MM.1S (cell line): ENCODE measurements around the gene CHI3L1.

Source experiments
- DNase-seq: peaks from one replicate; pipeline ENCODE4 v3.0.0-alpha.2; 2015
- H2AFZ ChIP-seq: fragments of 300-600 bp; sonication (generic); 2 replicates; pipeline ENCODE4 v1.6.0; 2016; ENCODE audit warnings: antibody characterized with exemption, low read length
- H3F3A ChIP-seq: fragments of 300-600 bp; sonication (generic); 2 replicates; pipeline ENCODE4 v1.6.1; 2016; ENCODE audit warnings: mild to moderate bottlenecking, antibody characterized with exemption, low read length, moderate library complexity, mixed read lengths; ENCODE audit not compliant: insufficient read depth
- H3K27ac ChIP-seq: fragments of 300-600 bp; sonication (generic); 2 replicates; pipeline ENCODE4 v1.5.1; 2016; ENCODE audit warnings: mild to moderate bottlenecking, low read length
- H3K27me3 ChIP-seq: fragments of 300-600 bp; sonication (generic); replicated peaks from 2 replicates; pipeline ENCODE4 v1.6.0; 2016; ENCODE audit warnings: low read length; ENCODE audit not compliant: insufficient read depth
- H3K36me3 ChIP-seq: fragments of 300-600 bp; sonication (generic); replicated peaks from 2 replicates; pipeline ENCODE4 v1.6.1; 2016; ENCODE audit warnings: mild to moderate bottlenecking, low read length, mixed read lengths; ENCODE audit not compliant: insufficient read depth
- H3K4me1 ChIP-seq: fragments of 300-600 bp; sonication (generic); 2 replicates; pipeline ENCODE4 v1.6.1; 2016; ENCODE audit warnings: low read length, mixed read lengths
- H3K4me2 ChIP-seq: fragments of 300-600 bp; sonication (generic); 2 replicates; pipeline ENCODE4 v1.6.0; 2016; ENCODE audit warnings: low read depth, low read length
- H3K4me3 ChIP-seq: fragments of 300-600 bp; sonication (generic); 2 replicates; pipeline ENCODE4 v1.5.1; 2016; ENCODE audit warnings: low read length, mixed read lengths
- H3K79me2 ChIP-seq: fragments of 300-600 bp; sonication (generic); 2 replicates; pipeline ENCODE4 v1.6.1; 2016; ENCODE audit warnings: mixed run types, low read length, mixed read lengths
- H3K9ac ChIP-seq: fragments of 300-600 bp; sonication (generic); 2 replicates; pipeline ENCODE4 v1.6.1; 2016; ENCODE audit warnings: low read length, mixed read lengths
- H3K9me2 ChIP-seq: fragments of 300-600 bp; sonication (generic); replicated peaks from 2 replicates; pipeline ENCODE4 v1.6.1; 2016; ENCODE audit warnings: mild to moderate bottlenecking, low read length, mixed read lengths; ENCODE audit not compliant: insufficient read depth
- H3K9me3 ChIP-seq: fragments of 300-600 bp; sonication (generic); replicated peaks from 2 replicates; pipeline ENCODE4 v1.6.1; 2016; ENCODE audit warnings: mild to moderate bottlenecking, low read length, mixed read lengths; ENCODE audit not compliant: insufficient read depth
- H4K20me1 ChIP-seq: fragments of 300-600 bp; sonication (generic); 2 replicates; pipeline ENCODE4 v1.6.1; 2016; ENCODE audit warnings: mild to moderate bottlenecking, low read length, moderate library complexity, mixed read lengths; ENCODE audit not compliant: insufficient read depth
- EZH2 ChIP-seq: fragments of 300-600 bp; sonication (generic); optimal IDR thresholded peaks from 2 replicates; pipeline ENCODE3; 2017; ENCODE audit warnings: low read depth, mild to moderate bottlenecking, antibody characterized with exemption, low read length, mixed read lengths
- EZH2phosphoT487 ChIP-seq: fragments of 300-600 bp; sonication (generic); IDR thresholded peaks from 2 replicates; pipeline ENCODE4 v1.6.1; 2018; ENCODE audit warnings: antibody characterized with exemption, low read length
- TF ChIP-seq, protein P1 (sequence below): fragments of 300-600 bp; sonication (generic); IDR thresholded peaks from 2 replicates; pipeline ENCODE4 v1.5.1; 2016; ENCODE audit warnings: antibody characterized with exemption, low read length, mixed read lengths

The CHI3L1 gene

GRCh38 chr1:203223012-203223775 lies 36.7 kb upstream of the CHI3L1 start:
- Histone ChIP-seq H3K4me3 (no peak overlapping the region), H3K36me3 (no peaks in the 10 kb centered on the region), H3K79me2 (no peaks in the 10 kb centered on the region), H3K9me2 (no peaks in the 10 kb centered on the region), H4K20me1 (no peaks in the 10 kb centered on the region), H3K27me3 (no peaks in the 10 kb centered on the region), H3F3A (no peaks in the 10 kb centered on the region), H3K27ac (no peak overlapping the region), H3K9me3 (no peaks in the 10 kb centered on the region), H3K9ac (no peak overlapping the region), H2AFZ (no peak overlapping the region), H3K4me1 (peaks cover 3% of the 10 kb centered on the region), H3K4me2 (no peak overlapping the region)
- DNase-seq = no peak
- TF ChIP-seq EZH2phosphoT487 = no peak
- TF ChIP-seq EZH2 = no peak
- TF ChIP-seq, protein P1, sequence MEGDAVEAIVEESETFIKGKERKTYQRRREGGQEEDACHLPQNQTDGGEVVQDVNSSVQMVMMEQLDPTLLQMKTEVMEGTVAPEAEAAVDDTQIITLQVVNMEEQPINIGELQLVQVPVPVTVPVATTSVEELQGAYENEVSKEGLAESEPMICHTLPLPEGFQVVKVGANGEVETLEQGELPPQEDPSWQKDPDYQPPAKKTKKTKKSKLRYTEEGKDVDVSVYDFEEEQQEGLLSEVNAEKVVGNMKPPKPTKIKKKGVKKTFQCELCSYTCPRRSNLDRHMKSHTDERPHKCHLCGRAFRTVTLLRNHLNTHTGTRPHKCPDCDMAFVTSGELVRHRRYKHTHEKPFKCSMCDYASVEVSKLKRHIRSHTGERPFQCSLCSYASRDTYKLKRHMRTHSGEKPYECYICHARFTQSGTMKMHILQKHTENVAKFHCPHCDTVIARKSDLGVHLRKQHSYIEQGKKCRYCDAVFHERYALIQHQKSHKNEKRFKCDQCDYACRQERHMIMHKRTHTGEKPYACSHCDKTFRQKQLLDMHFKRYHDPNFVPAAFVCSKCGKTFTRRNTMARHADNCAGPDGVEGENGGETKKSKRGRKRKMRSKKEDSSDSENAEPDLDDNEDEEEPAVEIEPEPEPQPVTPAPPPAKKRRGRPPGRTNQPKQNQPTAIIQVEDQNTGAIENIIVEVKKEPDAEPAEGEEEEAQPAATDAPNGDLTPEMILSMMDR = no peak

GRCh38 chr1:203219934-203220333 lies 33.4 kb upstream of the CHI3L1 start:
- Histone ChIP-seq H4K20me1 (no peaks in the 10 kb centered on the region), H3K4me2 (no peak overlapping the region), H3K27me3 (no peaks in the 10 kb centered on the region), H3K9me3 (no peaks in the 10 kb centered on the region), H3K27ac (no peak overlapping the region), H3K79me2 (no peaks in the 10 kb centered on the region), H3K9ac (no peak overlapping the region), H3K9me2 (no peaks in the 10 kb centered on the region), H3F3A (no peaks in the 10 kb centered on the region), H3K36me3 (no peaks in the 10 kb centered on the region), H3K4me3 (no peak overlapping the region), H3K4me1 (no peaks in the 10 kb centered on the region), H2AFZ (no peak overlapping the region)
- no peak for TF ChIP-seq EZH2phosphoT487
- TF ChIP-seq, protein P1 = no peak
- no peak for TF ChIP-seq EZH2
- no peak for DNase-seq

- H3K27ac ChIP-seq = no peak overlapping the region
- TF ChIP-seq, protein P1 = no peak
- TF ChIP-seq EZH2phosphoT487 = no peak
- no peak for TF ChIP-seq EZH2
These were observed 32.7 kb upstream of the CHI3L1 start for GRCh38 chr1:203219171-203219570.

More at GRCh38 chr1:203219171-203219570, 32.7 kb upstream of the CHI3L1 start:
- H3K9ac ChIP-seq = no peak overlapping the region
- no peak for DNase-seq
- no peaks in the 10 kb centered on the region for H3F3A ChIP-seq
- no peaks in the 10 kb centered on the region for H3K36me3 ChIP-seq
- no peaks in the 10 kb centered on the region for H3K9me2 ChIP-seq
- H4K20me1 ChIP-seq = no peaks in the 10 kb centered on the region
- no peak overlapping the region for H2AFZ ChIP-seq
- no peak overlapping the region for H3K4me2 ChIP-seq
- H3K27me3 ChIP-seq = no peaks in the 10 kb centered on the region
- no peaks in the 10 kb centered on the region for H3K4me1 ChIP-seq
- no peak overlapping the region for H3K4me3 ChIP-seq
- H3K9me3 ChIP-seq = no peaks in the 10 kb centered on the region
- no peaks in the 10 kb centered on the region for H3K79me2 ChIP-seq
